SK-N-SH treated with all-trans-retinoic acid at 6 μM for 48 hours (cell line): Measurements from ENCODE around the gene NAA11.
A peak's percentile ranks its signal among the peaks of the same experiment; 100 is the strongest.

ENCODE experiments used
- ATAC-seq: fragments of 200-7000 bp; cut with Tn5 transposase; 3 replicates; pipeline ENCODE4 v1.9.1; 2020; ENCODE audit warnings: mild to moderate bottlenecking, moderate library complexity
- ARNTL ChIP-seq: fragments of 450-650 bp; formaldehyde crosslinking; IDR thresholded peaks from 2 replicates; pipeline ENCODE4 v1.5.0; 2020; ENCODE audit warnings: low read depth, mild to moderate bottlenecking, moderate library complexity, borderline replicate concordance
- CREB5 ChIP-seq: fragments of 250-450 bp; sonication (Bioruptor Pico); IDR thresholded peaks from 2 replicates; pipeline ENCODE4 v1.5.1; 2020; ENCODE audit warnings: low read depth, mild to moderate bottlenecking, moderate library complexity
- CSRNP3 ChIP-seq: fragments of 250-450 bp; sonication (Bioruptor Pico); IDR thresholded peaks from 2 replicates; pipeline ENCODE4 v1.5.1; 2021; ENCODE audit warnings: mild to moderate bottlenecking, moderate library complexity
- ESRRG ChIP-seq: fragments of 250-450 bp; sonication (Bioruptor Pico); IDR thresholded peaks from 2 replicates; pipeline ENCODE4 v1.6.1; 2021; ENCODE audit warnings: mild to moderate bottlenecking
- GLIS3 ChIP-seq: fragments of 250-450 bp; sonication (Bioruptor Pico); IDR thresholded peaks from 2 replicates; pipeline ENCODE4 v1.5.0; 2020; ENCODE audit warnings: mild to moderate bottlenecking, moderate library complexity
- ISL1 ChIP-seq: fragments of 250-450 bp; sonication (Bioruptor Pico); IDR thresholded peaks from 2 replicates; pipeline ENCODE4 v2.1.2; 2022; ENCODE audit warnings: mild to moderate bottlenecking, moderate library complexity
- OSR1 ChIP-seq: fragments of 250-450 bp; sonication (Bioruptor Pico); IDR thresholded peaks from 2 replicates; pipeline ENCODE4 v1.8.0; 2022; ENCODE audit warnings: moderate library complexity, mild to moderate bottlenecking, inconsistent platforms
- PATZ1 ChIP-seq: fragments of 250-450 bp; sonication (Bioruptor Pico); IDR thresholded peaks from 2 replicates; pipeline ENCODE4 v1.8.0; 2020; ENCODE audit warnings: mild to moderate bottlenecking, moderate library complexity, borderline replicate concordance
- POU6F1 ChIP-seq: fragments of 250-450 bp; sonication (Bioruptor Pico); IDR thresholded peaks from 2 replicates; pipeline ENCODE4 v1.8.0; 2021; ENCODE audit warnings: low read depth, mild to moderate bottlenecking, moderate library complexity, borderline replicate concordance
- PPARA ChIP-seq: fragments of 250-450 bp; sonication (Bioruptor Pico); IDR thresholded peaks from 2 replicates; pipeline ENCODE4 v1.5.0; 2020; ENCODE audit warnings: mild to moderate bottlenecking, borderline replicate concordance
- RARB ChIP-seq: fragments of 250-450 bp; sonication (Bioruptor Pico); IDR thresholded peaks from 2 replicates; pipeline ENCODE4 v1.8.0; 2021; ENCODE audit warnings: mild to moderate bottlenecking, moderate library complexity
- SNAI2 ChIP-seq: fragments of 250-450 bp; sonication (Bioruptor Pico); IDR thresholded peaks from 2 replicates; pipeline ENCODE4 v1.5.0; 2020; ENCODE audit warnings: mild to moderate bottlenecking, moderate library complexity
- TCF4 ChIP-seq: fragments of 250-450 bp; sonication (Bioruptor Pico); IDR thresholded peaks from 2 replicates; pipeline ENCODE4 v1.8.0; 2021; ENCODE audit warnings: mild to moderate bottlenecking, moderate library complexity, borderline replicate concordance
- TOX ChIP-seq: fragments of 250-450 bp; sonication (Bioruptor Pico); IDR thresholded peaks from 2 replicates; pipeline ENCODE4 v1.8.0; 2021; ENCODE audit warnings: mild to moderate bottlenecking, moderate library complexity, borderline replicate concordance
- TSHZ2 ChIP-seq: fragments of 250-450 bp; sonication (Bioruptor Pico); IDR thresholded peaks from 2 replicates; pipeline ENCODE4 v1.5.0; 2020; ENCODE audit warnings: mild to moderate bottlenecking, moderate library complexity
- ZFP3 ChIP-seq: fragments of 250-450 bp; sonication (Bioruptor Pico); IDR thresholded peaks from 2 replicates; pipeline ENCODE4 v1.5.0; 2020; ENCODE audit warnings: mild to moderate bottlenecking, moderate library complexity
- ZFP30 ChIP-seq: fragments of 450-650 bp; formaldehyde crosslinking; IDR thresholded peaks from 2 replicates; pipeline ENCODE4 v1.5.0; 2022; ENCODE audit warnings: mild to moderate bottlenecking, moderate library complexity
- ZNF565 ChIP-seq: fragments of 450-650 bp; formaldehyde crosslinking; conservative IDR thresholded peaks from 2 replicates; pipeline ENCODE4 v1.5.0; 2020; ENCODE audit warnings: low read depth, mild to moderate bottlenecking, moderate library complexity
- ZNF70 ChIP-seq: fragments of 450-650 bp; formaldehyde crosslinking; IDR thresholded peaks from 2 replicates; pipeline ENCODE4 v1.5.0; 2020; ENCODE audit warnings: mild to moderate bottlenecking, moderate library complexity
- ZNF8 ChIP-seq: fragments of 450-650 bp; formaldehyde crosslinking; IDR thresholded peaks from 2 replicates; pipeline ENCODE4 v1.5.0; 2020; ENCODE audit warnings: mild to moderate bottlenecking, moderate library complexity

The NAA11 gene

GRCh38 chr4:79273915-79274314, 51.9 kb downstream of the NAA11 start:
- TF ChIP-seq ZNF8 (CRISPR knock-in tag) (peak; percentile 53; the same call in 1 of the 2 replicates), SNAI2 (no peak; the same call in 1 of the 2 replicates), ARNTL (0 out of 2 replicates have a peak, but pooled peaks have one; percentile 8), CREB5 (CRISPR knock-in tag) (peak; percentile 51; the same call in 1 of the 2 replicates), POU6F1 (CRISPR knock-in tag) (no peak), ZNF565 (CRISPR knock-in tag) (peak; percentile 47; the same call in 1 of the 2 replicates), CSRNP3 (CRISPR knock-in tag) (peak; percentile 53; the same call in 1 of the 2 replicates), PATZ1 (no peak), ISL1 (peak; percentile 58; the same call in 1 of the 2 replicates), ZNF70 (peak; percentile 64; the same call in 1 of the 2 replicates), ESRRG (CRISPR knock-in tag) (no peak), TOX (CRISPR knock-in tag) (no peak), PPARA (CRISPR knock-in tag) (0 out of 2 replicates have a peak, but pooled peaks have one; percentile 25), TCF4 (CRISPR knock-in tag) (peak; percentile 99), ZFP30 (CRISPR knock-in tag) (0 out of 2 replicates have a peak, but pooled peaks have one; percentile 12), GLIS3 (CRISPR knock-in tag) (0 out of 2 replicates have a peak, but pooled peaks have one; percentile 30), TSHZ2 (peak; percentile 99), OSR1 (CRISPR knock-in tag) (no peak), RARB (CRISPR knock-in tag) (no peak)
- TF ChIP-seq, all 23 proteins: peak for 12
- ATAC-seq = peak; percentile 63; the same call in 1 of the 3 replicates

GRCh38 chr4:79272761-79273160, 53.1 kb downstream of the NAA11 start:
- ATAC-seq = no peak
- TF ChIP-seq GLIS3 (CRISPR knock-in tag) = no peak
- TF ChIP-seq POU6F1 (CRISPR knock-in tag) = no peak
- TF ChIP-seq ZFP3 (CRISPR knock-in tag) = no peak
- TF ChIP-seq ZNF565 (CRISPR knock-in tag) = no peak
- no peak for TF ChIP-seq TSHZ2
- TF ChIP-seq RARB (CRISPR knock-in tag) = no peak
- no peak for TF ChIP-seq SNAI2
- no peak for TF ChIP-seq ARNTL
- no peak for TF ChIP-seq OSR1 (CRISPR knock-in tag)
- no peak for TF ChIP-seq ESRRG (CRISPR knock-in tag)
- TF ChIP-seq ZNF8 (CRISPR knock-in tag) = no peak
- TF ChIP-seq TCF4 (CRISPR knock-in tag) = no peak
- no peak for TF ChIP-seq ZFP30 (CRISPR knock-in tag)
